CD4-positive, alpha-beta T cell treated with Interleukin-6 at 100 ng/mL for 8 hours (primary cell): Measurements from ENCODE around the gene CBLIF.
"Not testable (repeated sequence)": the region's sequence is repeated elsewhere in the genome, so short reads cannot be mapped to it uniquely, and the experiment has no call there.

Experiments used
- DNase-seq: peaks from one replicate; pipeline ENCODE4 v3.0.0-alpha.2; 2020; ENCODE audit warnings: mixed read lengths, low spot score

Gene CBLIF

DNA sequence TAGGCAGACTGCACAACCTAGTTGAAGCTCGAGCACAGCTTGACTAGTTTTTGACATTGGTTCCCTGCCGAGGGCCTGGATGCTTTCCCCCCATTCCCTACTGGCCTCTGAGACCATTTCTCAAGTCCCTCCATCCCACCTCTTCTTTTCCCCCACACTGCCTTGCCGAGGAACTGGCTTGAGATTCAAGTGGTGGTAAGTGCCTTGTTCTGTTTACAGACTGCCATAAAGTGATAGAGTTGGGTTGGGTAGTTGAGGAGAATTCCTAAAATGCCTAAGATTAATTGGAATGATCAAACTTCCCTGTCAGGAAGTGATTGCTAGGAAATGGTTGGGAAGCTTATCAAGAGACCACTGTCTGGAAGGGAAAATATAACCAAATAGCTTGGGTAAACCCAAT is 50.9 kb downstream of the CBLIF start:
- DNase-seq = no peak

GRCh38 chr11:59792507-59792906 is 52.8 kb downstream of the CBLIF start:
- DNase-seq = no peak

- no peak for DNase-seq
Measured at GRCh38 chr11:59791639-59792038, 53.7 kb downstream of the CBLIF start.

- DNase-seq = no peak
Measured at GRCh38 chr11:59787816-59788215, 57.5 kb downstream of the CBLIF start.

- DNase-seq = no peak
Measured at GRCh38 chr11:59787255-59787588, 58.1 kb downstream of the CBLIF start.

GRCh38 chr11:59785818-59786217 is 59.5 kb downstream of the CBLIF start:
- DNase-seq = no peak

- not testable (repeated sequence) for DNase-seq
Measured at GRCh38 chr11:59784441-59784840, 60.9 kb downstream of the CBLIF start.

- DNase-seq = no peak
Measured at GRCh38 chr11:59783632-59784090, 61.6 kb downstream of the CBLIF start.

- no peak for DNase-seq
Measured at GRCh38 chr11:59782080-59782479, 63.2 kb downstream of the CBLIF start.

- no peak for DNase-seq
Measured at GRCh38 chr11:59779487-59779886, 65.8 kb downstream of the CBLIF start.
